ENCODE results near the gene CAND1. TPM values are rescaled to one million over a fixed set of nuclear protein-coding genes. Genes with fewer than 3 reads are reported as not detected.

CAND1 gene
- total and polyA plus RNA-seq, 2 donors (not counting 1 experiment from before 2014, with no cell fraction given), result 14.8 to 108 TPM

GRCh38 chr12:67331123-67331522 is 62.0 kb downstream of the CAND1 start:
- no peak overlapping the region for H2AFZ ChIP-seq (ENCODE audit: insufficient read depth, low read depth, low read length, poor library complexity, severe bottlenecking)
- no peak overlapping the region for H3K27ac ChIP-seq (ENCODE audit: low read length in 2 of 2)

GRCh38 chr12:67331828-67332227 is 62.7 kb downstream of the CAND1 start:
- H3K4me2 ChIP-seq (replicated peaks; ENCODE audit: low read depth, low read length, poor library complexity, severe bottlenecking), result no peak overlapping the region
- TF ChIP-seq EZH2 (IDR thresholded peaks at IDR 0.05; ENCODE audit: borderline replicate concordance, insufficient read depth, low read depth, low read length, poor library complexity, severe bottlenecking) (no peak), CTCF (IDR thresholded peaks at IDR 0.05) (no peak)
- ATAC-seq (ENCODE audit: low read depth), result no peak
- no peak overlapping the region for H3K27ac ChIP-seq (ENCODE audit: low read length in 2 of 2)
- H4K20me1 ChIP-seq (ENCODE audit: control insufficient read depth, insufficient read depth, low read length, poor library complexity, severe bottlenecking), result no peaks in the 10 kb centered on the region
- no peaks in the 10 kb centered on the region for H3K27me3 ChIP-seq (replicated peaks in 1 of 4; ENCODE audit: control extremely low read depth in 1 of 4, control insufficient read depth in 3 of 4, insufficient read depth in 4 of 4, low read length in 3 of 4)
- DNase-seq, result no peak
- H3K4me3 ChIP-seq (ENCODE audit: control extremely low read depth in 1 of 5, extremely low read depth in 1 of 5, insufficient read depth in 1 of 5, low read depth in 2 of 5, low read length in 4 of 5), result no peak overlapping the region
- peaks cover 2% of the 10 kb centered on the region for H3K4me1 Mint-ChIP-seq
- no peak overlapping the region for H3K27ac Mint-ChIP-seq
- peaks cover 0 to 3% (median 2%) of the 10 kb centered on the region in 3 donors for H3K9me3 ChIP-seq (ENCODE audit: control extremely low read depth in 1 of 3, control insufficient read depth in 2 of 3, insufficient read depth in 1 of 3, low read length in 2 of 3)
- no peak overlapping the region for H2AFZ ChIP-seq (ENCODE audit: insufficient read depth, low read depth, low read length, poor library complexity, severe bottlenecking)
- no peaks in the 10 kb centered on the region for H3K36me3 ChIP-seq (replicated peaks in 1 of 2; ENCODE audit: control extremely low read depth in 1 of 2, control insufficient read depth in 1 of 2, extremely low read depth in 1 of 2, insufficient read depth in 2 of 2, low read length in 1 of 2)
- ChIA-PET CTCF (interaction anchor here (1.1 kb wide), 1 partner anchor 611 kb away, joined by 3 read pairs; no protein-coding TSS in a partner anchor), POLR2A (no interaction called here)
- no peak overlapping the region for H3K9ac ChIP-seq (ENCODE audit: low read length)
- peaks cover 2% of the 10 kb centered on the region for H3K9me3 Mint-ChIP-seq (ENCODE audit: insufficient read depth)
- H3K79me2 ChIP-seq (ENCODE audit: control insufficient read depth, insufficient read depth, low read length), result no peaks in the 10 kb centered on the region
- no peak overlapping the region for H3K4me3 Mint-ChIP-seq
- no peaks in the 10 kb centered on the region for H3K27me3 Mint-ChIP-seq
- H3K4me1 ChIP-seq (ENCODE audit: control insufficient read depth in 2 of 2, insufficient read depth in 2 of 2, low read length in 2 of 2), result no peaks in the 10 kb centered on the region
- intact Hi-C loops (cut with micrococcal nuclease), result no loop called here

More at GRCh38 chr12:67331123-67331522, 62.0 kb downstream of the CAND1 start:
- no peaks in the 10 kb centered on the region for H3K27me3 Mint-ChIP-seq
- no peak for DNase-seq
- peaks cover 2% of the 10 kb centered on the region for H3K4me1 Mint-ChIP-seq
- WGBS (ENCODE audit: insufficient coverage), result no CpG with 5 or more reads among the region's 1 CpG
- intact Hi-C loops (cut with micrococcal nuclease), result no loop called here
- H3K4me3 Mint-ChIP-seq, result no peak overlapping the region
- Histone ChIP-seq H3K79me2 (ENCODE audit: control insufficient read depth, insufficient read depth, low read length) (no peaks in the 10 kb centered on the region), H3K9ac (ENCODE audit: low read length) (no peak overlapping the region), H3K4me3 (ENCODE audit: control extremely low read depth in 1 of 5, extremely low read depth in 1 of 5, insufficient read depth in 1 of 5, low read depth in 2 of 5, low read length in 4 of 5) (no peak overlapping the region), H3K36me3 (replicated peaks in 1 of 2; ENCODE audit: control extremely low read depth in 1 of 2, control insufficient read depth in 1 of 2, extremely low read depth in 1 of 2, insufficient read depth in 2 of 2, low read length in 1 of 2) (no peaks in the 10 kb centered on the region), H4K20me1 (ENCODE audit: control insufficient read depth, insufficient read depth, low read length, poor library complexity, severe bottlenecking) (no peaks in the 10 kb centered on the region), H3K4me2 (replicated peaks; ENCODE audit: low read depth, low read length, poor library complexity, severe bottlenecking) (no peak overlapping the region), H3K27me3 (replicated peaks in 1 of 4; ENCODE audit: control extremely low read depth in 1 of 4, control insufficient read depth in 3 of 4, insufficient read depth in 4 of 4, low read length in 3 of 4) (no peaks in the 10 kb centered on the region), H3K9me3 (ENCODE audit: control extremely low read depth in 1 of 3, control insufficient read depth in 2 of 3, insufficient read depth in 1 of 3, low read length in 2 of 3) (peaks cover 0 to 3% (median 2%) of the 10 kb centered on the region in 3 donors), H3K4me1 (ENCODE audit: control insufficient read depth in 2 of 2, insufficient read depth in 2 of 2, low read length in 2 of 2) (no peaks in the 10 kb centered on the region)
- H3K9me3 Mint-ChIP-seq (ENCODE audit: insufficient read depth), result peaks cover 2% of the 10 kb centered on the region
- H3K27ac Mint-ChIP-seq, result no peak overlapping the region
- no peak for ATAC-seq (ENCODE audit: low read depth)
- TF ChIP-seq EZH2 (IDR thresholded peaks at IDR 0.05; ENCODE audit: borderline replicate concordance, insufficient read depth, low read depth, low read length, poor library complexity, severe bottlenecking), result no peak
- no peak for TF ChIP-seq CTCF (IDR thresholded peaks at IDR 0.05)
- POLR2A ChIA-PET, result no interaction called here
- CTCF ChIA-PET, result no interaction called here
